ENCODE data around the gene SGIP1.

DNA sequence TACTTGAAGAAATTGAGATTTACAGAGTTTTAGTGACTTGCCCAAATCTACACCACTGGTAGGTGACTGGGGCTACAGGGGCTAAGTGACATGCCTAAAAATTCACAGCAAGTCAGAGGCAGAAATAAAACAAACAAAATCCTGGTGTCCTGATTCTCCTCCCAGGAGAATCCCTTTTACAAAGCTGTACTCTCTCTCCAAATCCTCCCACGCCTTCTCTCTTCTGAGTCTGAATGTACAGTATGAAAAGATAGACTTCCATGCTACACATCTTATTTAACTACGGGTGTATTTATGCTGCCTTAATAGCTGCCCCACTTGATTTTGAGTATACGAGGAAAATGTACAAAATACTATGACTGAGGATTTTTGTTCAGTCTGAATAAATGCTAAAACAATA is 65.4 kb downstream of the SGIP1 start:
- no peak for TF ChIP-seq POLR2A (IDR thresholded peaks at IDR 0.05)
- TF ChIP-seq, protein P1, sequence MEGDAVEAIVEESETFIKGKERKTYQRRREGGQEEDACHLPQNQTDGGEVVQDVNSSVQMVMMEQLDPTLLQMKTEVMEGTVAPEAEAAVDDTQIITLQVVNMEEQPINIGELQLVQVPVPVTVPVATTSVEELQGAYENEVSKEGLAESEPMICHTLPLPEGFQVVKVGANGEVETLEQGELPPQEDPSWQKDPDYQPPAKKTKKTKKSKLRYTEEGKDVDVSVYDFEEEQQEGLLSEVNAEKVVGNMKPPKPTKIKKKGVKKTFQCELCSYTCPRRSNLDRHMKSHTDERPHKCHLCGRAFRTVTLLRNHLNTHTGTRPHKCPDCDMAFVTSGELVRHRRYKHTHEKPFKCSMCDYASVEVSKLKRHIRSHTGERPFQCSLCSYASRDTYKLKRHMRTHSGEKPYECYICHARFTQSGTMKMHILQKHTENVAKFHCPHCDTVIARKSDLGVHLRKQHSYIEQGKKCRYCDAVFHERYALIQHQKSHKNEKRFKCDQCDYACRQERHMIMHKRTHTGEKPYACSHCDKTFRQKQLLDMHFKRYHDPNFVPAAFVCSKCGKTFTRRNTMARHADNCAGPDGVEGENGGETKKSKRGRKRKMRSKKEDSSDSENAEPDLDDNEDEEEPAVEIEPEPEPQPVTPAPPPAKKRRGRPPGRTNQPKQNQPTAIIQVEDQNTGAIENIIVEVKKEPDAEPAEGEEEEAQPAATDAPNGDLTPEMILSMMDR (IDR thresholded peaks at IDR 0.05), result no peak
